Measurements from ENCODE around the gene MDM2. TPM values are rescaled to one million over a fixed set of nuclear protein-coding genes. Genes with fewer than 3 reads are reported as not detected.
"Not testable (repeated sequence)": the region's sequence is repeated elsewhere in the genome, so short reads cannot be mapped to it uniquely, and the experiment has no call there.

Gene MDM2
- total RNA-seq, 1 experiment from 2014 or later = 95.2 TPM

GRCh38 chr12:68809190-68810026, 1.4 kb downstream of the MDM2 start:
- Histone ChIP-seq H4K20me1 (ENCODE audit: insufficient read depth) (peaks cover 11% of the 10 kb centered on the region; the same call in 1 of the 2 replicates), H3K4me1 (replicated peaks; ENCODE audit: insufficient read depth) (peaks cover 20% of the 10 kb centered on the region), H3K27ac (peak overlapping the region; percentile 92), H3K27me3 (ENCODE audit: insufficient read depth, low read depth) (no peaks in the 10 kb centered on the region), H3K4me3 (peak overlapping the region; percentile 84), H3K36me3 (ENCODE audit: low read depth) (peaks cover 30% of the 10 kb centered on the region), H3K9me3 (ENCODE audit: insufficient read depth, low read depth) (no peaks in the 10 kb centered on the region), H3K79me2 (ENCODE audit: low read depth) (peaks cover 54% of the 10 kb centered on the region), H2AFZ (peak overlapping the region; percentile 98), H3K4me2 (peak overlapping the region; percentile 82), H3K9me2 (ENCODE audit: insufficient read depth) (no peaks in the 10 kb centered on the region), H3F3A (ENCODE audit: insufficient read depth, low read depth) (peaks cover 28% of the 10 kb centered on the region)
- DNase-seq = no peak
- no TSS peak for BruUV-seq (replicated peaks)
- intact Hi-C loops (cut with micrococcal nuclease; ENCODE audit: unreplicated experiment) = loop anchor here (5.0 to 10.0 kb wide), 2 partner anchors 122 to 445 kb away; partner anchors contain the start of gene NUP107
- ChIA-PET CTCF (no interaction called here), POLR2A (ENCODE audit: unreplicated experiment) (interaction anchor here (0.6 to 0.9 kb wide), 5 partner anchors 8 to 1979 kb away, joined by 3 to 7 read pairs (median 3); no protein-coding TSS in a partner anchor)
- TF ChIP-seq CTCF (conservative IDR thresholded peaks at IDR 0.05) = no peak
- TF ChIP-seq EZH2 (IDR thresholded peaks at IDR 0.05; ENCODE audit: low read depth) = no peak

- intact Hi-C loops (cut with micrococcal nuclease; ENCODE audit: unreplicated experiment); CTCF ChIA-PET; H3K4me2 ChIP-seq; H3K9me2 ChIP-seq (ENCODE audit: insufficient read depth); DNase-seq; H2AFZ ChIP-seq; POLR2A ChIA-PET (ENCODE audit: unreplicated experiment); H3K27me3 ChIP-seq (ENCODE audit: insufficient read depth, low read depth); H3K9me3 ChIP-seq (ENCODE audit: insufficient read depth, low read depth): not testable (repeated sequence)
- H3K4me1 ChIP-seq (replicated peaks; ENCODE audit: insufficient read depth) = peaks cover 20% of the 10 kb centered on the region
- peaks cover 60% of the 10 kb centered on the region for H3K79me2 ChIP-seq (ENCODE audit: low read depth)
- TSS peak; percentile 43 for BruUV-seq (replicated peaks)
- H3K4me3 ChIP-seq = peak overlapping the region; percentile 84; the same call in 1 of the 2 replicates
- peaks cover 28% of the 10 kb centered on the region for H3F3A ChIP-seq (ENCODE audit: insufficient read depth, low read depth)
- peaks cover 36% of the 10 kb centered on the region for H3K36me3 ChIP-seq (ENCODE audit: low read depth)
- H4K20me1 ChIP-seq (ENCODE audit: insufficient read depth) = peaks cover 15% of the 10 kb centered on the region
- H3K27ac ChIP-seq = peak overlapping the region; percentile 92; the same call in 1 of the 2 replicates
These were observed 2.0 kb downstream of the MDM2 start for GRCh38 chr12:68810027-68810389.

GRCh38 chr12:68811573-68811972, 3.6 kb downstream of the MDM2 start:
- H3K27ac ChIP-seq; DNase-seq; BruUV-seq (replicated peaks); intact Hi-C loops (cut with micrococcal nuclease; ENCODE audit: unreplicated experiment); H2AFZ ChIP-seq; POLR2A ChIA-PET (ENCODE audit: unreplicated experiment); H3K4me2 ChIP-seq; H3K9me3 ChIP-seq (ENCODE audit: insufficient read depth, low read depth); H3K27me3 ChIP-seq (ENCODE audit: insufficient read depth, low read depth); H3K4me3 ChIP-seq; H3K9me2 ChIP-seq (ENCODE audit: insufficient read depth): not testable (repeated sequence)
- H3K4me1 ChIP-seq (replicated peaks; ENCODE audit: insufficient read depth) = peaks cover 16% of the 10 kb centered on the region
- peaks cover 36% of the 10 kb centered on the region for H3K36me3 ChIP-seq (ENCODE audit: low read depth)
- H4K20me1 ChIP-seq (ENCODE audit: insufficient read depth) = peaks cover 18% of the 10 kb centered on the region
- H3F3A ChIP-seq (ENCODE audit: insufficient read depth, low read depth) = peaks cover 21% of the 10 kb centered on the region
- CTCF ChIA-PET = interaction anchor here (0.6 to 0.7 kb wide), 2 partner anchors 344 to 418 kb away, joined by 3 to 5 read pairs; no protein-coding TSS in a partner anchor
- H3K79me2 ChIP-seq (ENCODE audit: low read depth) = peaks cover 60% of the 10 kb centered on the region

GRCh38 chr12:68812553-68813241, 4.7 kb downstream of the MDM2 start:
- DNase-seq = no peak
- POLR2A ChIA-PET (ENCODE audit: unreplicated experiment) = interaction anchor here (0.6 to 0.7 kb wide), 3 partner anchors 13 to 100 kb away, joined by 5 to 6 read pairs (median 6); no protein-coding TSS in a partner anchor

More at GRCh38 chr12:68812553-68813241, 4.7 kb downstream of the MDM2 start:
- Histone ChIP-seq H3K36me3 (ENCODE audit: low read depth) (peaks cover 36% of the 10 kb centered on the region), H3K4me3 (no peak overlapping the region), H2AFZ (no peak overlapping the region), H3F3A (ENCODE audit: insufficient read depth, low read depth) (peaks cover 10% of the 10 kb centered on the region; the same call in 1 of the 2 replicates), H3K27ac (no peak overlapping the region), H3K4me1 (replicated peaks; ENCODE audit: insufficient read depth) (peaks cover 8% of the 10 kb centered on the region), H3K79me2 (ENCODE audit: low read depth) (peaks cover 67% of the 10 kb centered on the region), H3K9me2 (ENCODE audit: insufficient read depth) (no peaks in the 10 kb centered on the region), H3K27me3 (ENCODE audit: insufficient read depth, low read depth) (no peaks in the 10 kb centered on the region), H3K9me3 (ENCODE audit: insufficient read depth, low read depth) (no peaks in the 10 kb centered on the region), H3K4me2 (no peak overlapping the region), H4K20me1 (ENCODE audit: insufficient read depth) (peaks cover 25% of the 10 kb centered on the region)
- BruUV-seq (replicated peaks) = no TSS peak
- intact Hi-C loops (cut with micrococcal nuclease; ENCODE audit: unreplicated experiment) = no loop called here
- TF ChIP-seq EZH2 (IDR thresholded peaks at IDR 0.05; ENCODE audit: low read depth) (no peak), CTCF (conservative IDR thresholded peaks at IDR 0.05) (no peak)
- CTCF ChIA-PET = no interaction called here
